NT2/D1 (cell line): ENCODE data around the gene IER5.

ENCODE experiments used
- SUZ12 ChIP-seq: IDR thresholded peaks from 2 replicates; pipeline ENCODE4 v1.6.1; 2011; ENCODE audit not compliant: insufficient read length, insufficient read depth; ENCODE audit errors: extremely low read depth
- YY1 ChIP-seq: IDR thresholded peaks from 2 replicates; pipeline ENCODE4 v1.6.1; 2011; ENCODE audit not compliant: insufficient read length, insufficient read depth
- ZNF274 ChIP-seq: IDR thresholded peaks from 2 replicates; pipeline ENCODE4 v1.6.1; 2011; ENCODE audit warnings: mild to moderate bottlenecking, low read depth, low read length

DNA sequence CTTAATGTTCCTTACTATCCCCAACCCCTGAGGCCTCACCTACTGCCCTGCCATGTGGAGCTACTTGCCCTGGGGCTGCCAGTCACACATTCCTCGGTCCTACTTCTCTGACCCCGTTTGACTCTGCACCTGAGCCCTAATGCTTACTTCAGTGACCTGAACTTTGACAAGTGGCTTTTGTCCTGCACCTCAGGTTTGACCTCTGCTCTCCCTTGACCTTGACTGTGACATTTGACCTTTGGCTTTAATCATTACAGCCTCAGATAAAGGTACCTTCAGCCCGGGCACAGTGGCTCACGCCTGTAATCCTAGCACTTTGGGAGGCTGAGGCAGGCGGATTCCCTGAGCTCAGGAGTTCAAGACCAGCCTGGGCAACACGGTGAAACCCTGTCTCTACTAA, 31.9 kb upstream of the IER5 start:
- TF ChIP-seq ZNF274 (no peak), YY1 (no peak), SUZ12 (no peak)
